ENCODE data around the gene CSH2. TPM values are rescaled to one million over a fixed set of nuclear protein-coding genes. Genes with fewer than 3 reads are reported as not detected.

The CSH2 gene
- total and polyA plus RNA-seq, 2 of the 13 experiments (the other 11 are each of a cell fraction or from before 2014, with no cell fraction given), result not detected

DNA sequence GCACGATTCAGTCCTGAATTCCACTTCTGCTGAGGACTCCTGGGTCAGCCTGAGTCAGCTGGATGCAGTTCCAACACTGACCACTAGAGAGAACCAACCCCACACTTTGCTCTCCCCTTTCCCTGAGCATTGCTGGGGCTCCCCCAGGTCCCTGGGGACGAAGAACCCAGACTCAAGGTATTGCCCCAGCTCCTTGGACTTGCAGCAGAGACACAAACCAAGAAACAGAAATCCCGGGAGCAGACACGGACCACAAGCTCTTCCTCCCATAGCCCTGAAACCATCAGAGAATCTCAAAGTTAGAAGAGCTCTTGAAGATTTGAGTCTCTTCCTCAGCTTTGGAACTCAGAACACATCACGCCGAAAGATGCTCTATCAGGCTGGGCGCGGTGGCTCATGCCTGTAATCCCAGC, 45.8 kb upstream of the CSH2 start:
- Histone ChIP-seq H3K9ac (ENCODE audit: insufficient read depth, low read depth, low read length) (no peak overlapping the region), H3K9me3 (ENCODE audit: low read length) (no peaks in the 10 kb centered on the region), H3K79me2 (ENCODE audit: insufficient read depth, low read length) (no peaks in the 10 kb centered on the region), H3K4me2 (ENCODE audit: low read depth, low read length) (no peak overlapping the region), H3K27ac (ENCODE audit: extremely low read length, insufficient read depth, low read length) (no peak overlapping the region), H4K20me1 (ENCODE audit: insufficient read depth, low read length) (no peaks in the 10 kb centered on the region), H3K4me3 (replicated peaks in 1 of 3; ENCODE audit: insufficient read depth in 1 of 3, low read depth in 2 of 3, low read length in 3 of 3) (no peak overlapping the region), H3K4me1 (ENCODE audit: insufficient read depth, low read length) (peaks cover 16% of the 10 kb centered on the region), H3K36me3 (replicated peaks in 1 of 2; ENCODE audit: control insufficient read depth in 1 of 2, insufficient read depth in 2 of 2, low read length in 2 of 2) (no peaks in the 10 kb centered on the region), H3K27me3 (ENCODE audit: control insufficient read depth in 1 of 2, insufficient read depth in 2 of 2, low read length in 2 of 2) (peaks cover under 1 to 24% of the 10 kb centered on the region in 2 experiments; a peak in 3 of 5 replicates), H2AFZ (ENCODE audit: low read length) (no peak overlapping the region)
- ATAC-seq, result peak; percentile 92
- BruUV-seq (replicated peaks), result no TSS peak
- 33% methylated on average over 8 of the region's 8 CpGs for WGBS (ENCODE audit: low lambda C conversion rate)
- DNase-seq (ENCODE audit: low spot score), result peak; percentile 44
- peak; percentile 23 for FAIRE-seq
- in situ Hi-C loops (cut with HindIII; ENCODE audit: extremely low pct_ligation_motif_present, low pct_unique_long_range_greater_than_20kb), result no loop called here
- ChIA-PET CTCF (ENCODE audit: low intra/inter-chr PET ratio, low total read pairs) (interaction anchor here (0.7 to 2.6 kb wide), 6 partner anchors 27 to 214 kb away, joined by 3 to 27 read pairs (median 12); no protein-coding TSS in a partner anchor), POLR2A (interaction anchor here (1.1 to 2.2 kb wide), 3 partner anchors 27 to 226 kb away, joined by 3 to 10 read pairs (median 4); no protein-coding TSS in a partner anchor)
- intact Hi-C loops (cut with micrococcal nuclease; ENCODE audit: unreplicated experiment), result loop anchor here (2.0 to 10.0 kb wide), 4 partner anchors 31 to 215 kb away; partner anchors contain the start of gene ERN1
- TF ChIP-seq, protein P1, sequence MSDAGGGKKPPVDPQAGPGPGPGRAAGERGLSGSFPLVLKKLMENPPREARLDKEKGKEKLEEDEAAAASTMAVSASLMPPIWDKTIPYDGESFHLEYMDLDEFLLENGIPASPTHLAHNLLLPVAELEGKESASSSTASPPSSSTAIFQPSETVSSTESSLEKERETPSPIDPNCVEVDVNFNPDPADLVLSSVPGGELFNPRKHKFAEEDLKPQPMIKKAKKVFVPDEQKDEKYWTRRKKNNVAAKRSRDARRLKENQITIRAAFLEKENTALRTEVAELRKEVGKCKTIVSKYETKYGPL (CRISPR knock-in tag; IDR thresholded peaks at IDR 0.05), result no peak
- TF ChIP-seq ZFP36L2 (CRISPR knock-in tag; IDR thresholded peaks at IDR 0.05) (no peak), SP140L (CRISPR knock-in tag; IDR thresholded peaks at IDR 0.05; ENCODE audit: borderline replicate concordance) (no peak), STAT5B (CRISPR knock-in tag; IDR thresholded peaks at IDR 0.05) (no peak), ZNF251 (CRISPR knock-in tag; IDR thresholded peaks at IDR 0.05) (0 out of 2 replicates have a peak, but pooled peaks have one; percentile 14), NAIF1 (CRISPR knock-in tag; IDR thresholded peaks at IDR 0.05; ENCODE audit: borderline replicate concordance) (no peak), ATAD3A (CRISPR knock-in tag; IDR thresholded peaks at IDR 0.05) (no peak)
- TF ChIP-seq, protein P2, sequence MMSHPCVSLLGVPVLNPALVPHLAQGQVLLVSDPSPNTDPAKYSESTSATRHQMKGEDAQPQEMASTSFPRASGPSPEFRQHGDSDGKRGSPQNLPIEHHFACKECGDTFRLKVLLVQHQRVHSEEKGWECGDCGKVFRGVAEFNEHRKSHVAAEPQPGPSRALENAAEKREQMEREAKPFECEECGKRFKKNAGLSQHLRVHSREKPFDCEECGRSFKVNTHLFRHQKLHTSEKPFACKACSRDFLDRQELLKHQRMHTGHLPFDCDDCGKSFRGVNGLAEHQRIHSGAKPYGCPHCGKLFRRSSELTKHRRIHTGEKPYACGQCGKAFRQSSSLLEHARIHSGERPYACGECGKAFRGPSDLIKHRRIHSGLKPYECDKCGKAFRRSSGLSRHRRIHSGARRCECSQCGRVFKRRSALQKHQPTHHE (CRISPR knock-in tag; IDR thresholded peaks at IDR 0.05; ENCODE audit: borderline replicate concordance), result no peak
- TF ChIP-seq, protein P3, sequence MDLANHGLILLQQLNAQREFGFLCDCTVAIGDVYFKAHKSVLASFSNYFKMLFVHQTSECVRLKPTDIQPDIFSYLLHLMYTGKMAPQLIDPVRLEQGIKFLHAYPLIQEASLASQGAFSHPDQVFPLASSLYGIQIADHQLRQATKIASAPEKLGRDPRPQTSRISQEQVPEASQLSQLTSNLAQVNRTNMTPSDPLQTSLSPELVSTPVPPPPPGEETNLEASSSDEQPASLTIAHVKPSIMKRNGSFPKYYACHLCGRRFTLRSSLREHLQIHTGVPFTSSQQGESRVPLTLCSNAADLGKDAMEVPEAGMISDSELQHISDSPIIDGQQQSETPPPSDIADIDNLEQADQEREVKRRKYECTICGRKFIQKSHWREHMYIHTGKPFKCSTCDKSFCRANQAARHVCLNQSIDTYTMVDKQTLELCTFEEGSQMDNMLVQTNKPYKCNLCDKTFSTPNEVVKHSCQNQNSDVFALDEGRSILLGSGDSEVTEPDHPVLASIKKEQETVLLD (CRISPR knock-in tag; IDR thresholded peaks at IDR 0.05; ENCODE audit: low read depth), result no peak
- TF ChIP-seq, protein P4, sequence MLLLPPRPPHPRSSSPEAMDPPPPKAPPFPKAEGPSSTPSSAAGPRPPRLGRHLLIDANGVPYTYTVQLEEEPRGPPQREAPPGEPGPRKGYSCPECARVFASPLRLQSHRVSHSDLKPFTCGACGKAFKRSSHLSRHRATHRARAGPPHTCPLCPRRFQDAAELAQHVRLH (CRISPR knock-in tag; IDR thresholded peaks at IDR 0.05; ENCODE audit: borderline replicate concordance, low read depth), result peak; percentile 48; the same call in 1 of the 2 replicates
- TF ChIP-seq, protein P5, sequence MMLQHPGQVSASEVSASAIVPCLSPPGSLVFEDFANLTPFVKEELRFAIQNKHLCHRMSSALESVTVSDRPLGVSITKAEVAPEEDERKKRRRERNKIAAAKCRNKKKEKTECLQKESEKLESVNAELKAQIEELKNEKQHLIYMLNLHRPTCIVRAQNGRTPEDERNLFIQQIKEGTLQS (CRISPR knock-in tag; IDR thresholded peaks at IDR 0.05), result no peak
- TF ChIP-seq, protein P6, sequence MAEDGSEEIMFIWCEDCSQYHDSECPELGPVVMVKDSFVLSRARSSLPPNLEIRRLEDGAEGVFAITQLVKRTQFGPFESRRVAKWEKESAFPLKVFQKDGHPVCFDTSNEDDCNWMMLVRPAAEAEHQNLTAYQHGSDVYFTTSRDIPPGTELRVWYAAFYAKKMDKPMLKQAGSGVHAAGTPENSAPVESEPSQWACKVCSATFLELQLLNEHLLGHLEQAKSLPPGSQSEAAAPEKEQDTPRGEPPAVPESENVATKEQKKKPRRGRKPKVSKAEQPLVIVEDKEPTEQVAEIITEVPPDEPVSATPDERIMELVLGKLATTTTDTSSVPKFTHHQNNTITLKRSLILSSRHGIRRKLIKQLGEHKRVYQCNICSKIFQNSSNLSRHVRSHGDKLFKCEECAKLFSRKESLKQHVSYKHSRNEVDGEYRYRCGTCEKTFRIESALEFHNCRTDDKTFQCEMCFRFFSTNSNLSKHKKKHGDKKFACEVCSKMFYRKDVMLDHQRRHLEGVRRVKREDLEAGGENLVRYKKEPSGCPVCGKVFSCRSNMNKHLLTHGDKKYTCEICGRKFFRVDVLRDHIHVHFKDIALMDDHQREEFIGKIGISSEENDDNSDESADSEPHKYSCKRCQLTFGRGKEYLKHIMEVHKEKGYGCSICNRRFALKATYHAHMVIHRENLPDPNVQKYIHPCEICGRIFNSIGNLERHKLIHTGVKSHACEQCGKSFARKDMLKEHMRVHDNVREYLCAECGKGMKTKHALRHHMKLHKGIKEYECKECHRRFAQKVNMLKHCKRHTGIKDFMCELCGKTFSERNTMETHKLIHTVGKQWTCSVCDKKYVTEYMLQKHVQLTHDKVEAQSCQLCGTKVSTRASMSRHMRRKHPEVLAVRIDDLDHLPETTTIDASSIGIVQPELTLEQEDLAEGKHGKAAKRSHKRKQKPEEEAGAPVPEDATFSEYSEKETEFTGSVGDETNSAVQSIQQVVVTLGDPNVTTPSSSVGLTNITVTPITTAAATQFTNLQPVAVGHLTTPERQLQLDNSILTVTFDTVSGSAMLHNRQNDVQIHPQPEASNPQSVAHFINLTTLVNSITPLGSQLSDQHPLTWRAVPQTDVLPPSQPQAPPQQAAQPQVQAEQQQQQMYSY (CRISPR knock-in tag; IDR thresholded peaks at IDR 0.05), result no peak
- TF ChIP-seq, protein P7, sequence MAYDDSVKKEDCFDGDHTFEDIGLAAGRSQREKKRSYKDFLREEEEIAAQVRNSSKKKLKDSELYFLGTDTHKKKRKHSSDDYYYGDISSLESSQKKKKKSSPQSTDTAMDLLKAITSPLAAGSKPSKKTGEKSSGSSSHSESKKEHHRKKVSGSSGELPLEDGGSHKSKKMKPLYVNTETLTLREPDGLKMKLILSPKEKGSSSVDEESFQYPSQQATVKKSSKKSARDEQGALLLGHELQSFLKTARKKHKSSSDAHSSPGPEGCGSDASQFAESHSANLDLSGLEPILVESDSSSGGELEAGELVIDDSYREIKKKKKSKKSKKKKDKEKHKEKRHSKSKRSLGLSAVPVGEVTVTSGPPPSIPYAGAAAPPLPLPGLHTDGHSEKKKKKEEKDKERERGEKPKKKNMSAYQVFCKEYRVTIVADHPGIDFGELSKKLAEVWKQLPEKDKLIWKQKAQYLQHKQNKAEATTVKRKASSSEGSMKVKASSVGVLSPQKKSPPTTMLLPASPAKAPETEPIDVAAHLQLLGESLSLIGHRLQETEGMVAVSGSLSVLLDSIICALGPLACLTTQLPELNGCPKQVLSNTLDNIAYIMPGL (CRISPR knock-in tag; IDR thresholded peaks at IDR 0.05; ENCODE audit: borderline replicate concordance in 1 of 2, low read depth in 1 of 2), result peak in 1 of 2 experiments; percentile 28; a peak in 1 of 4 replicates
